Tibial nerve (tissue), 3 donors: ENCODE data around the gene NIF3L1.

Source experiments
- CTCF ChIP-seq, 5 experiments: fragments of 200-600 bp in 3 of 5; fragments of 450-650 bp in 2 of 5; sonication (generic) in 3 of 5; IDR thresholded peaks; one replicate each; pipeline ENCODE4 v1.5.1; 2016 to 2019; ENCODE audit warnings: antibody characterized with exemption in 5 of 5, mild to moderate bottlenecking in 3 of 5, moderate library complexity in 2 of 5
- POLR2A ChIP-seq, 2 donors: fragments of 450-650 bp; IDR thresholded peaks; one replicate each; pipeline ENCODE4 v1.6.1; 2017; ENCODE audit warnings: antibody characterized with exemption in 2 of 2, mild to moderate bottlenecking in 2 of 2, moderate library complexity in 2 of 2

- TF ChIP-seq CTCF (IDR thresholded peaks at IDR 0.05) (no peak), POLR2A (IDR thresholded peaks at IDR 0.05) (no peak)
Measured at GRCh38 chr2:200847939-200848338, 41.2 kb upstream of the NIF3L1 start.
